Prostate gland (tissue), 2 donors: ENCODE results near the gene MS4A13. TPM values are rescaled to one million over a fixed set of nuclear protein-coding genes. Genes with fewer than 3 reads are reported as not detected.
"Not testable (repeated sequence)": the region's sequence is repeated elsewhere in the genome, so short reads cannot be mapped to it uniquely, and the experiment has no call there.

Experiments used
- DNase-seq: peaks from one replicate; pipeline ENCODE4 v3.0.0-alpha.2; 2019; ENCODE audit warnings: low spot score
- H3K27ac ChIP-seq, 2 donors: fragments of 200-600 bp; sonication (generic); 2 replicates each; pipeline ENCODE4 v1.5.1; 2017 to 2019
- H3K27me3 ChIP-seq: fragments of 200-600 bp; sonication (generic); replicated peaks from 2 replicates; pipeline ENCODE4 v1.5.1; 2019; ENCODE audit not compliant: insufficient read depth
- H3K36me3 ChIP-seq, 2 donors: fragments of 200-600 bp; sonication (generic); 1 replicate in 1 of 2; 2 replicates in 1 of 2; pipeline versions ENCODE4 v1.5.1 to v1.8.1; 2017 to 2019
- H3K4me1 ChIP-seq: fragments of 200-600 bp; sonication (generic); replicated peaks from 2 replicates; pipeline ENCODE4 v1.5.1; 2019
- H3K4me3 ChIP-seq, 2 donors: fragments of 200-600 bp; sonication (generic); 2 replicates each; pipeline ENCODE4 v1.5.1; 2017 to 2019
- H3K9me3 ChIP-seq: fragments of 200-600 bp; sonication (generic); 2 replicates; pipeline ENCODE4 v1.5.1; 2017
- CTCF ChIP-seq, 4 experiments: fragments of 200-600 bp in 2 of 4; fragments of 450-650 bp in 2 of 4; sonication (generic) in 2 of 4; IDR thresholded peaks; 1 replicate in 3 of 4; 2 replicates in 1 of 4; pipeline ENCODE4 v1.5.1; 2016 to 2019; ENCODE audit warnings: antibody characterized with exemption in 4 of 4, mild to moderate bottlenecking in 2 of 4, moderate library complexity in 2 of 4
- POLR2A ChIP-seq: fragments of 450-650 bp; IDR thresholded peaks from one replicate; pipeline ENCODE4 v1.6.1; 2016; ENCODE audit warnings: antibody characterized with exemption, mild to moderate bottlenecking
- POLR2AphosphoS5 ChIP-seq: sonication (generic); formaldehyde crosslinking; IDR thresholded peaks from one replicate; pipeline ENCODE4 v1.6.1; 2017; ENCODE audit warnings: antibody characterized with exemption
- WGBS: methylation state at CpG from one replicate; pipeline ENCODE4 v1.1.5; 2018; 5-methylcytosine and 5-hydroxymethylcytosine counted together
- intact Hi-C: fragments of 100-400 bp; cut with DNase I; formaldehyde crosslinking; loops from one replicate; pipeline ENCODE4 v1.14.2; 2022
- total RNA-seq, 2 donors: library from RNA; depleted of rRNA; stranded (reverse); fragments of >200 nt; gene quantifications; one replicate each; pipeline ENCODE4 v1.1.0, GENCODE V29; 2016

Gene MS4A13
- total RNA-seq, 2 donors from 2014 or later = not detected

- no peak for DNase-seq
- no peak overlapping the region for H3K27ac ChIP-seq
- intact Hi-C loops = no loop called here
- H3K4me3 ChIP-seq = no peak overlapping the region
- no peaks in the 10 kb centered on the region for H3K9me3 ChIP-seq
- no peaks in the 10 kb centered on the region for H3K36me3 ChIP-seq
- no peak for TF ChIP-seq POLR2A
- no peak for TF ChIP-seq POLR2AphosphoS5
- TF ChIP-seq CTCF (IDR thresholded peaks at IDR 0.05) = no peak
- no peaks in the 10 kb centered on the region for H3K27me3 ChIP-seq
- no peaks in the 10 kb centered on the region for H3K4me1 ChIP-seq
- 19% methylated on average over 3 of the region's 3 CpGs for WGBS
These were observed 14.8 kb upstream of the MS4A13 start for GRCh38 chr11:60500276-60500910.

- Histone ChIP-seq H3K27me3 (no peaks in the 10 kb centered on the region), H3K4me3 (no peak overlapping the region), H3K27ac (no peak overlapping the region), H3K36me3 (no peaks in the 10 kb centered on the region), H3K4me1 (no peaks in the 10 kb centered on the region), H3K9me3 (no peaks in the 10 kb centered on the region)
- 73% methylated on average over 3 of the region's 3 CpGs for WGBS
- no peak for DNase-seq
- intact Hi-C loops = no loop called here
- TF ChIP-seq CTCF (IDR thresholded peaks at IDR 0.05) (no peak), POLR2AphosphoS5 (no peak), POLR2A (no peak)
These were observed 12.9 kb upstream of the MS4A13 start for GRCh38 chr11:60502221-60502775.

GRCh38 chr11:60504219-60504905 is 10.8 kb upstream of the MS4A13 start:
- Histone ChIP-seq H3K4me1 (no peaks in the 10 kb centered on the region), H3K4me3 (no peak overlapping the region), H3K27me3 (no peaks in the 10 kb centered on the region), H3K9me3 (no peaks in the 10 kb centered on the region), H3K27ac (no peak overlapping the region), H3K36me3 (no peaks in the 10 kb centered on the region)
- no peak for TF ChIP-seq CTCF (IDR thresholded peaks at IDR 0.05)
- TF ChIP-seq POLR2A = no peak
- TF ChIP-seq POLR2AphosphoS5 = no peak
- intact Hi-C loops = no loop called here
- no peak for DNase-seq
- 84% methylated on average over 3 of the region's 3 CpGs for WGBS

DNA sequence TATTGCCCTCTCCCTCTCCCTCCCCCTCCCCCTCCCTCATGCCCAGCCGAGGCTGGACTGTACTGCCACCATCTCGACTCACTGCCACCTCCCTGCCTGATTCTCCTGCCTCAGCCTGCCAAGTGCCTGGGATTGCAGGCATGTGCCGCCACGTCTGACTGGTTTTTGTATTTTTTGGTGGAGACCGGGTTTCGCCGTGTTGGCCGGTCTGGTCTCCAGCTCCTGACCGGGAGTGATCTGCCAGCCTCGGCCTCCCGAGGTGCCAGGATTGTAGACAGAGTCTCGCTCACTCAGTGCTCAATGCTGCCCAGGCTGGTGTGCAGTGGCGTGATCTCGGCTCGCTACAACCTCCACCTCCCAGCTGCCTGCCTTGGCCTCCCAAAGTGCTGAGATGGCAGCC is 5.6 kb upstream of the MS4A13 start:
- H3K4me1 ChIP-seq, H3K27ac ChIP-seq, intact Hi-C loops, H3K27me3 ChIP-seq, DNase-seq, H3K9me3 ChIP-seq, H3K4me3 ChIP-seq, H3K36me3 ChIP-seq: not testable (repeated sequence)
- WGBS = 70% methylated on average over 12 of the region's 15 CpGs

GRCh38 chr11:60510209-60510608 is 5.0 kb upstream of the MS4A13 start:
- H3K27ac ChIP-seq, intact Hi-C loops, H3K9me3 ChIP-seq, H3K27me3 ChIP-seq, H3K36me3 ChIP-seq, H3K4me1 ChIP-seq, DNase-seq, H3K4me3 ChIP-seq: not testable (repeated sequence)
- 94% methylated on average over 20 of the region's 28 CpGs for WGBS

DNA sequence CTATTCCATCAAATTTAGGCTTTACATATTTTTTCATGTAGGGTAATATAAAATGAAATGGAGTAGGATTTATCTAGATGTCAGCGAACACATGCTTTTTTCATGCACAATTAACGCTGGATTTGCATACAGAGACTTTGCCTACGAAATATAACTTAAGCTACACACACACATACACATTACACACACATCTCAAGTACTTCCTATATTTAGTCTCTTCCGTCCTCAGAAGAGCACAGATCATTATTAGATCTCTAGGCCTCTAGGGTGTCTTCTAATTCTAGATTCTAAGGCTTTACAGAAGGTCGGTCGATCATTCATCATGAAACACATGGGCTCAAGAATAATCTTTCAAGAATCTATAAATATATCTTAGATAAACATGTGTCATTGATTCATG is 3.8 kb upstream of the MS4A13 start:
- no peaks in the 10 kb centered on the region for H3K9me3 ChIP-seq
- DNase-seq = no peak
- intact Hi-C loops = no loop called here
- no peak overlapping the region for H3K27ac ChIP-seq
- TF ChIP-seq POLR2AphosphoS5 (no peak), CTCF (IDR thresholded peaks at IDR 0.05) (no peak), POLR2A (no peak)
- H3K36me3 ChIP-seq = no peaks in the 10 kb centered on the region
- no peaks in the 10 kb centered on the region for H3K27me3 ChIP-seq
- H3K4me1 ChIP-seq = no peaks in the 10 kb centered on the region
- no peak overlapping the region for H3K4me3 ChIP-seq
- WGBS = 80% methylated on average over 6 of the region's 6 CpGs
